GM23338 (cell line): ENCODE data around the gene JTB. TPM values are rescaled to one million over a fixed set of nuclear protein-coding genes. Genes with fewer than 3 reads are reported as not detected.

Experiments
- ATAC-seq: fragments of 200-7000 bp; cut with Tn5 transposase; 3 replicates; pipeline ENCODE4 v1.9.1; 2020
- DNase-seq: peaks from one replicate; pipeline ENCODE4 v3.0.0-alpha.2; 2015; ENCODE audit warnings: low spot score
- H2AFZ ChIP-seq: fragments of 200-600 bp; sonication (generic); 2 replicates; pipeline ENCODE4 v1.8.0; 2016; ENCODE audit warnings: antibody characterized with exemption, mild to moderate bottlenecking, moderate library complexity
- H3F3A ChIP-seq: fragments of 200-600 bp; sonication (generic); replicated peaks from 2 replicates; pipeline ENCODE4 v1.8.0; 2017; ENCODE audit warnings: antibody characterized with exemption, mixed run types, low read depth
- H3K27ac ChIP-seq: fragments of 200-600 bp; sonication (generic); 2 replicates; pipeline ENCODE4 v1.6.1; 2016; ENCODE audit warnings: low read depth
- H3K27me3 ChIP-seq: fragments of 200-600 bp; sonication (generic); 2 replicates; pipeline ENCODE4 v1.8.0; 2016; ENCODE audit warnings: mild to moderate bottlenecking, mixed run types, moderate library complexity; ENCODE audit not compliant: insufficient read depth
- H3K36me3 ChIP-seq: fragments of 200-600 bp; sonication (generic); 2 replicates; pipeline ENCODE4 v1.8.0; 2016; ENCODE audit warnings: mild to moderate bottlenecking; ENCODE audit not compliant: insufficient read depth
- H3K4me1 ChIP-seq: fragments of 200-600 bp; sonication (generic); 2 replicates; pipeline ENCODE4 v1.8.0; 2016; ENCODE audit warnings: mild to moderate bottlenecking, moderate library complexity; ENCODE audit not compliant: insufficient read depth
- H3K4me2 ChIP-seq: fragments of 200-600 bp; sonication (generic); 2 replicates; pipeline ENCODE4 v1.7.1; 2017; ENCODE audit warnings: mixed run types
- H3K4me3 ChIP-seq: fragments of 200-600 bp; sonication (generic); 2 replicates; pipeline ENCODE4 v1.6.1; 2016; ENCODE audit warnings: mixed run types
- H3K79me2 ChIP-seq: fragments of 200-600 bp; sonication (generic); replicated peaks from 2 replicates; pipeline ENCODE4 v1.8.0; 2017; ENCODE audit warnings: mild to moderate bottlenecking; ENCODE audit not compliant: insufficient read depth
- H3K9me2 ChIP-seq: fragments of 200-600 bp; sonication (generic); 2 replicates; pipeline ENCODE4 v1.8.0; 2017; ENCODE audit not compliant: insufficient read depth
- H4K20me1 ChIP-seq: fragments of 200-600 bp; sonication (generic); replicated peaks from 2 replicates; pipeline ENCODE4 v1.8.0; 2017; ENCODE audit warnings: mild to moderate bottlenecking; ENCODE audit not compliant: insufficient read depth
- H3K27ac Mint-ChIP-seq: 2 replicates; pipeline ENCODE4 v1.8.0; 2020; ENCODE audit warnings: inconsistent platforms, mild to moderate bottlenecking, moderate library complexity, mixed read lengths
- H3K27me3 Mint-ChIP-seq: 3 replicates; pipeline ENCODE4 v1.8.0; 2022; ENCODE audit warnings: low read depth, mild to moderate bottlenecking, moderate library complexity, mixed read lengths, inconsistent platforms; ENCODE audit not compliant: insufficient read depth, poor library complexity
- H3K36me3 Mint-ChIP-seq: 3 replicates; pipeline ENCODE4 v1.8.0; 2021; ENCODE audit warnings: low read depth, mild to moderate bottlenecking, inconsistent platforms, moderate library complexity, mixed read lengths
- H3K4me1 Mint-ChIP-seq: 3 replicates; pipeline ENCODE4 v1.8.0; 2020; ENCODE audit warnings: mild to moderate bottlenecking, inconsistent platforms, mixed read lengths
- H3K4me3 Mint-ChIP-seq: 3 replicates; pipeline ENCODE4 v1.8.0; 2021; ENCODE audit warnings: moderate library complexity, mild to moderate bottlenecking, inconsistent platforms, mixed read lengths
- H3K9me3 Mint-ChIP-seq: 3 replicates; pipeline ENCODE4 v1.8.0; 2020; ENCODE audit warnings: moderate library complexity, mild to moderate bottlenecking, inconsistent platforms, mixed read lengths
- CREB1 ChIP-seq: fragments of 250-450 bp; sonication (Bioruptor Pico); IDR thresholded peaks from 2 replicates; pipeline ENCODE4 v1.5.0; 2020; ENCODE audit warnings: low read depth, mild to moderate bottlenecking, moderate library complexity
- CTCF ChIP-seq, 2 experiments: fragments of 200-600 bp in 1 of 2; sonication (generic) in 1 of 2; conservative IDR thresholded peaks; 2 replicates each; pipeline versions ENCODE4 v1.5.1 to v1.6.1; 2016 to 2017; ENCODE audit warnings: antibody characterized with exemption in 2 of 2, low read depth in 2 of 2, mild to moderate bottlenecking in 2 of 2, moderate library complexity in 1 of 2
- ETS1 ChIP-seq: IDR thresholded peaks from 2 replicates; pipeline ENCODE4 v1.6.1; 2016; ENCODE audit warnings: antibody characterized with exemption
- EZH2 ChIP-seq: fragments of 200-600 bp; sonication (generic); IDR thresholded peaks from one replicate; pipeline ENCODE4 v1.8.0; 2017; ENCODE audit warnings: antibody characterized with exemption, mild to moderate bottlenecking, low read depth; ENCODE audit not compliant: unreplicated experiment
- EZH2phosphoT487 ChIP-seq: fragments of 200-600 bp; sonication (generic); IDR thresholded peaks from one replicate; pipeline ENCODE4 v1.8.1; 2018; ENCODE audit warnings: antibody characterized with exemption; ENCODE audit not compliant: unreplicated experiment
- JUNB ChIP-seq: IDR thresholded peaks from one replicate; pipeline ENCODE4 v1.6.1; 2016; ENCODE audit warnings: antibody characterized with exemption; ENCODE audit not compliant: unreplicated experiment
- NANOG ChIP-seq: IDR thresholded peaks from 2 replicates; pipeline ENCODE4 v1.6.1; 2016; ENCODE audit warnings: antibody characterized with exemption, borderline replicate concordance
- POLR2AphosphoS5 ChIP-seq: IDR thresholded peaks from 2 replicates; pipeline ENCODE4 v1.6.1; 2016; ENCODE audit warnings: antibody characterized with exemption, low read depth
- REST ChIP-seq: IDR thresholded peaks from one replicate; pipeline ENCODE4 v1.6.1; 2018; ENCODE audit warnings: antibody characterized with exemption; ENCODE audit not compliant: unreplicated experiment
- STAT1 ChIP-seq: IDR thresholded peaks from one replicate; pipeline ENCODE4 v1.6.1; 2016; ENCODE audit warnings: antibody characterized with exemption; ENCODE audit not compliant: unreplicated experiment
- ZNF114 ChIP-seq: fragments of 250-450 bp; sonication (Bioruptor Pico); IDR thresholded peaks from 2 replicates; pipeline ENCODE4 v1.5.0; 2020; ENCODE audit warnings: mild to moderate bottlenecking, moderate library complexity
- ZNF331 ChIP-seq: fragments of 250-450 bp; sonication (Bioruptor Pico); IDR thresholded peaks from 2 replicates; pipeline ENCODE4 v1.5.0; 2020; ENCODE audit warnings: low read depth, mild to moderate bottlenecking, moderate library complexity
- polyA plus RNA-seq: library from polyadenylated mRNA; unstranded; fragments of >200 nt; fragmentation: Nextera tagmentation; extraction: Ambion mirVana; gene quantifications from 2 replicates; pipeline ENCODE4 v1.2.1, GENCODE V29; 2016
- total RNA-seq: library from RNA; depleted of rRNA; stranded (reverse); fragments of >200 nt; shearing (Covaris generic); gene quantifications from 2 replicates; pipeline ENCODE4 v1.2.3, GENCODE V29; 2014
- TF ChIP-seq, protein P1 (sequence below): fragments of 250-450 bp; sonication (Bioruptor Pico); IDR thresholded peaks from 2 replicates; pipeline ENCODE4 v1.5.0; 2020; ENCODE audit warnings: mild to moderate bottlenecking, moderate library complexity

Gene JTB
- total and polyA plus RNA-seq, 2 experiments from 2014 or later, result 140 to 208 TPM

DNA sequence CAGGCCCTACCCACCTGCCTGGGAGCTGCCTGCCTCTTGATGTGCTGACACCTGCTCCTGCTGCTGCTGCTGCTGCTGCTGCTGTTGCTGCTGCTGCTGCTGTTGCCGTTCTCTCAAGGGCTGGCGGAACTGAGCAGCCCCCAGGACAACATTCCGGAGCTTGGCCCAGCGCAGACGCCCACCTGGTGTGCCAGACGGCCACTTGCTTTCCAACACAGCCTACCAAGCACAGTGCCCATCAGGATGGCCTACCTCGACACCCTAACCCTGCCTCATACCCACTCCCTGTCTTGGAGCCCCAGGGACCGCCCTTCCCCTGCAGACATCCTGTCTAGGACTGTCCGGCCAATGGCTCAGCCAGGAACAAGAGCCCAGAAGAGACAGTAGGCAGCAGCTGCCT, 42.7 kb downstream of the JTB start:
- Mint-ChIP-seq H3K4me3 (no peak overlapping the region), H3K36me3 (peaks cover 76% of the 10 kb centered on the region), H3K27ac (no peak overlapping the region; the same call in 1 of the 2 replicates), H3K9me3 (no peaks in the 10 kb centered on the region), H3K27me3 (peaks cover 8% of the 10 kb centered on the region), H3K4me1 (no peaks in the 10 kb centered on the region)
- H3K36me3 ChIP-seq, result peaks cover 20% of the 10 kb centered on the region
- H4K20me1 ChIP-seq, result no peaks in the 10 kb centered on the region; the same call in 1 of the 2 replicates
- no peak overlapping the region for H3K4me2 ChIP-seq
- no peaks in the 10 kb centered on the region for H3K4me1 ChIP-seq
- no peak overlapping the region for H2AFZ ChIP-seq
- TF ChIP-seq POLR2AphosphoS5, result no peak
- no peak for TF ChIP-seq NANOG
- TF ChIP-seq CREB1 (CRISPR knock-in tag), result no peak
- TF ChIP-seq EZH2phosphoT487, result no peak
- TF ChIP-seq ZNF331, result no peak
- TF ChIP-seq JUNB, result no peak
- no peak for TF ChIP-seq STAT1
- no peak for TF ChIP-seq ZNF114
- no peak for TF ChIP-seq CTCF (conservative IDR thresholded peaks at IDR 0.05; ENCODE audit: low read depth in 2 of 2)
- TF ChIP-seq REST, result no peak
- no peak for TF ChIP-seq ETS1
- TF ChIP-seq, protein P1, sequence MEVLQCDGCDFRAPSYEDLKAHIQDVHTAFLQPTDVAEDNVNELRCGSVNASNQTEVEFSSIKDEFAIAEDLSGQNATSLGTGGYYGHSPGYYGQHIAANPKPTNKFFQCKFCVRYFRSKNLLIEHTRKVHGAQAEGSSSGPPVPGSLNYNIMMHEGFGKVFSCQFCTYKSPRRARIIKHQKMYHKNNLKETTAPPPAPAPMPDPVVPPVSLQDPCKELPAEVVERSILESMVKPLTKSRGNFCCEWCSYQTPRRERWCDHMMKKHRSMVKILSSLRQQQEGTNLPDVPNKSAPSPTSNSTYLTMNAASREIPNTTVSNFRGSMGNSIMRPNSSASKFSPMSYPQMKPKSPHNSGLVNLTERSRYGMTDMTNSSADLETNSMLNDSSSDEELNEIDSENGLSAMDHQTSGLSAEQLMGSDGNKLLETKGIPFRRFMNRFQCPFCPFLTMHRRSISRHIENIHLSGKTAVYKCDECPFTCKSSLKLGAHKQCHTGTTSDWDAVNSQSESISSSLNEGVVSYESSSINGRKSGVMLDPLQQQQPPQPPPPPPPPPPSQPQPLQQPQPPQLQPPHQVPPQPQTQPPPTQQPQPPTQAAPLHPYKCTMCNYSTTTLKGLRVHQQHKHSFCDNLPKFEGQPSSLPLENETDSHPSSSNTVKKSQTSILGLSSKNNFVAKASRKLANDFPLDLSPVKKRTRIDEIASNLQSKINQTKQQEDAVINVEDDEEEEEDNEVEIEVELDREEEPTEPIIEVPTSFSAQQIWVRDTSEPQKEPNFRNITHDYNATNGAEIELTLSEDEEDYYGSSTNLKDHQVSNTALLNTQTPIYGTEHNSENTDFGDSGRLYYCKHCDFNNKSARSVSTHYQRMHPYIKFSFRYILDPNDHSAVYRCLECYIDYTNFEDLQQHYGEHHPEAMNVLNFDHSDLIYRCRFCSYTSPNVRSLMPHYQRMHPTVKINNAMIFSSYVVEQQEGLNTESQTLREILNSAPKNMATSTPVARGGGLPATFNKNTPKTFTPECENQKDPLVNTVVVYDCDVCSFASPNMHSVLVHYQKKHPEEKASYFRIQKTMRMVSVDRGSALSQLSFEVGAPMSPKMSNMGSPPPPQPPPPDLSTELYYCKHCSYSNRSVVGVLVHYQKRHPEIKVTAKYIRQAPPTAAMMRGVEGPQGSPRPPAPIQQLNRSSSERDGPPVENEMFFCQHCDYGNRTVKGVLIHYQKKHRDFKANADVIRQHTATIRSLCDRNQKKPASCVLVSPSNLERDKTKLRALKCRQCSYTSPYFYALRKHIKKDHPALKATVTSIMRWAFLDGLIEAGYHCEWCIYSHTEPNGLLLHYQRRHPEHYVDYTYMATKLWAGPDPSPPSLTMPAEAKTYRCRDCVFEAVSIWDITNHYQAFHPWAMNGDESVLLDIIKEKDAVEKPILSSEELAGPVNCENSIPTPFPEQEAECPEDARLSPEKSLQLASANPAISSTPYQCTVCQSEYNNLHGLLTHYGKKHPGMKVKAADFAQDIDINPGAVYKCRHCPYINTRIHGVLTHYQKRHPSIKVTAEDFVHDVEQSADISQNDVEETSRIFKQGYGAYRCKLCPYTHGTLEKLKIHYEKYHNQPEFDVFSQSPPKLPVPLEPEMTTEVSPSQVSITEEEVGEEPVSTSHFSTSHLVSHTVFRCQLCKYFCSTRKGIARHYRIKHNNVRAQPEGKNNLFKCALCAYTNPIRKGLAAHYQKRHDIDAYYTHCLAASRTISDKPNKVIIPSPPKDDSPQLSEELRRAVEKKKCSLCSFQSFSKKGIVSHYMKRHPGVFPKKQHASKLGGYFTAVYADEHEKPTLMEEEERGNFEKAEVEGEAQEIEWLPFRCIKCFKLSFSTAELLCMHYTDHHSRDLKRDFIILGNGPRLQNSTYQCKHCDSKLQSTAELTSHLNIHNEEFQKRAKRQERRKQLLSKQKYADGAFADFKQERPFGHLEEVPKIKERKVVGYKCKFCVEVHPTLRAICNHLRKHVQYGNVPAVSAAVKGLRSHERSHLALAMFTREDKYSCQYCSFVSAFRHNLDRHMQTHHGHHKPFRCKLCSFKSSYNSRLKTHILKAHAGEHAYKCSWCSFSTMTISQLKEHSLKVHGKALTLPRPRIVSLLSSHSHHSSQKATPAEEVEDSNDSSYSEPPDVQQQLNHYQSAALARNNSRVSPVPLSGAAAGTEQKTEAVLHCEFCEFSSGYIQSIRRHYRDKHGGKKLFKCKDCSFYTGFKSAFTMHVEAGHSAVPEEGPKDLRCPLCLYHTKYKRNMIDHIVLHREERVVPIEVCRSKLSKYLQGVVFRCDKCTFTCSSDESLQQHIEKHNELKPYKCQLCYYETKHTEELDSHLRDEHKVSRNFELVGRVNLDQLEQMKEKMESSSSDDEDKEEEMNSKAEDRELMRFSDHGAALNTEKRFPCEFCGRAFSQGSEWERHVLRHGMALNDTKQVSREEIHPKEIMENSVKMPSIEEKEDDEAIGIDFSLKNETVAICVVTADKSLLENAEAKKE, result no peak
- no peak for TF ChIP-seq EZH2
- H3F3A ChIP-seq, result no peaks in the 10 kb centered on the region
- H3K9me2 ChIP-seq, result no peaks in the 10 kb centered on the region
- ATAC-seq (no peak), DNase-seq (no peak)
- H3K27ac ChIP-seq, result no peak overlapping the region
- H3K4me3 ChIP-seq, result no peak overlapping the region
- H3K27me3 ChIP-seq, result no peaks in the 10 kb centered on the region
- no peaks in the 10 kb centered on the region for H3K79me2 ChIP-seq
